Astrocyte (in vitro differentiated cells and primary cell): ENCODE measurements around the gene KIAA0513. TPM values are rescaled to one million over a fixed set of nuclear protein-coding genes. Genes with fewer than 3 reads are reported as not detected.

Source experiments
- DNase-seq: peaks from one replicate; pipeline ENCODE4 v3.0.0-alpha.2; 2010; ENCODE audit warnings: low read depth
- FAIRE-seq: peaks from 2 replicates; lab custom pipeline; 2011; peaks lifted over from hg19 to GRCh38; lab: Jason Lieb, UNC
- H2AFZ ChIP-seq: 2 replicates; pipeline ENCODE4 v1.6.0; 2012; ENCODE audit warnings: low read depth, low read length, inconsistent platforms
- H3K27ac ChIP-seq: 2 replicates; pipeline ENCODE4 v1.5.1; 2011; ENCODE audit warnings: low read depth, low read length, inconsistent platforms
- H3K27me3 ChIP-seq: 2 replicates; pipeline ENCODE4 v1.6.0; 2011; ENCODE audit warnings: low read length, inconsistent platforms; ENCODE audit not compliant: insufficient read depth
- H3K36me3 ChIP-seq: 2 replicates; pipeline ENCODE4 v1.5.1; 2011; ENCODE audit warnings: low read length, inconsistent platforms; ENCODE audit not compliant: insufficient read depth
- H3K4me1 ChIP-seq: 2 replicates; pipeline ENCODE4 v1.5.1; 2011; ENCODE audit warnings: low read length, inconsistent platforms; ENCODE audit not compliant: insufficient read depth
- H3K4me2 ChIP-seq: 2 replicates; pipeline ENCODE4 v1.6.0; 2012; ENCODE audit warnings: low read length, inconsistent platforms
- H3K4me3 ChIP-seq: 2 replicates; pipeline ENCODE4 v1.5.1; 2011; ENCODE audit warnings: low read depth, mild to moderate bottlenecking, low read length, inconsistent platforms; ENCODE audit not compliant: insufficient read depth
- H3K79me2 ChIP-seq: 2 replicates; pipeline ENCODE4 v1.6.0; 2012; ENCODE audit warnings: mild to moderate bottlenecking, low read length, inconsistent platforms; ENCODE audit not compliant: insufficient read depth
- H3K9ac ChIP-seq: 2 replicates; pipeline ENCODE4 v1.6.0; 2012; ENCODE audit warnings: mild to moderate bottlenecking, low read length, inconsistent platforms
- H3K9me3 ChIP-seq: 2 replicates; pipeline ENCODE4 v1.5.1; 2012; ENCODE audit warnings: low read depth, mild to moderate bottlenecking, low read length, inconsistent platforms; ENCODE audit not compliant: insufficient read depth
- H4K20me1 ChIP-seq: 2 replicates; pipeline ENCODE4 v1.6.0; 2012; ENCODE audit warnings: low read length, inconsistent platforms; ENCODE audit not compliant: insufficient read depth
- H3K27ac Mint-ChIP-seq: one replicate; pipeline ENCODE4 v1.8.0; 2021; ENCODE audit warnings: mild to moderate bottlenecking, mixed read lengths; ENCODE audit not compliant: unreplicated experiment
- H3K27me3 Mint-ChIP-seq: one replicate; pipeline ENCODE4 v1.8.0; 2021; ENCODE audit warnings: low read depth, mixed read lengths; ENCODE audit not compliant: unreplicated experiment
- H3K36me3 Mint-ChIP-seq: one replicate; pipeline ENCODE4 v1.8.0; 2021; ENCODE audit warnings: low read depth, mixed read lengths; ENCODE audit not compliant: unreplicated experiment
- H3K4me1 Mint-ChIP-seq: one replicate; pipeline ENCODE4 v1.8.0; 2021; ENCODE audit warnings: low read depth, mixed read lengths; ENCODE audit not compliant: unreplicated experiment
- H3K4me3 Mint-ChIP-seq: one replicate; pipeline ENCODE4 v1.8.0; 2021; ENCODE audit warnings: mild to moderate bottlenecking, moderate library complexity, mixed read lengths; ENCODE audit not compliant: unreplicated experiment
- H3K9me3 Mint-ChIP-seq: one replicate; pipeline ENCODE4 v1.8.0; 2021; ENCODE audit warnings: mild to moderate bottlenecking, mixed read lengths; ENCODE audit not compliant: unreplicated experiment
- CTCF ChIP-seq: IDR thresholded peaks from 2 replicates; pipeline ENCODE4 v1.5.1; 2011; ENCODE audit warnings: low read depth, mild to moderate bottlenecking, inconsistent platforms, low read length, moderate library complexity; ENCODE audit not compliant: insufficient read depth
- EZH2 ChIP-seq: IDR thresholded peaks from 2 replicates; pipeline ENCODE4 v1.6.1; 2012; ENCODE audit warnings: mild to moderate bottlenecking, low read length, inconsistent platforms; ENCODE audit not compliant: insufficient read depth
- total RNA-seq: library from RNA; stranded (reverse); gene quantifications from 2 replicates; pipeline ENCODE4 v1.2.1, GENCODE V29; 2021

Gene KIAA0513
- total RNA-seq, 1 donor from 2014 or later: 7.5 TPM

- Histone ChIP-seq H3K27me3 (no peaks in the 10 kb centered on the region), H3K9ac (no peak overlapping the region), H3K79me2 (no peaks in the 10 kb centered on the region), H3K9me3 (no peaks in the 10 kb centered on the region), H3K4me3 (no peak overlapping the region), H3K36me3 (no peaks in the 10 kb centered on the region), H3K4me1 (no peaks in the 10 kb centered on the region), H3K27ac (no peak overlapping the region), H2AFZ (no peak overlapping the region), H3K4me2 (no peak overlapping the region), H4K20me1 (peaks cover 6% of the 10 kb centered on the region)
- Mint-ChIP-seq H3K4me3 (no peak overlapping the region), H3K27ac (no peak overlapping the region), H3K27me3 (peaks cover 36% of the 10 kb centered on the region), H3K9me3 (no peaks in the 10 kb centered on the region), H3K4me1 (peaks cover 7% of the 10 kb centered on the region), H3K36me3 (peaks cover 28% of the 10 kb centered on the region)
- FAIRE-seq (no peak), DNase-seq (no peak)
- TF ChIP-seq CTCF (no peak), EZH2 (no peak)
These were observed 51.4 kb downstream of the KIAA0513 start for GRCh38 chr16:85078952-85079351.

DNA sequence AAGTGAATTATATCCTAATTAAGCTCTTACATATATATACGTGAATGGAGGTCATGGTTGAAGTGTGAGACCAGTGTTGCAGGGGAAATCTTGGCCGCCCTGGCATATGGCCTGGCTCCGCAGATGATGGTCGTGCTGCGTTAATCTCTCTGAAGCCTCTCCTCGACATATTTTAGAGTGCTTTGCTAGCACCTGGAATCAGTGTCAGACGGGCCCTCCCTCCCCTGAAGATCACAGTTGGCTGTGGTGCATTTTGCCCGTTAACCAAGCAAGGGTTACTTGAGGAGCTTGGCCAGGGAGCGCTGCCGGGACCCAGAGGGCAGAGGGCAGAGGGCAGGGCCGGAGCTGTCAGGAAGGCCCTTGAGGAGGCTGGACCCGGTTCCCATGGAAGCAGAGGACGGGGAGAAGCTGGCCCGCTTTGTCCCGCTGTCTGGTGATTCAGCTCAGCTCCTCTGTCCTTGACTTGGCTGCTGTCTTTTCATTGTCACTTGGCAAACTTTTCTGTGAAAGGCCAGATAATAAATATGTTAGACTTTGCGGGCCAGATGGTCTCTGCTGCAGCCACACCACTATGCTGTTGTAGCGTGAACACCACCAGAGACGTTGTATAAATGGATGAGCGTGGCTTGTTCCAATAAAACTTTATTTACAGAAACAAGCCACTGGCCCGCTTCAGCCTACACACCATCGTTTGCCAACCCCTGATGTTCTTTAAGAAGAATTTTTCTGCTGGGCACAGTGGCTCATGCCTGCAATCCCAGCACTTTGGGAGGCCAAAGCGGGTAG lies 52.4 kb downstream of the KIAA0513 start:
- Histone ChIP-seq H3K79me2 (no peaks in the 10 kb centered on the region), H3K4me1 (no peaks in the 10 kb centered on the region), H2AFZ (no peak overlapping the region), H3K4me3 (no peak overlapping the region), H3K27ac (no peak overlapping the region), H3K36me3 (no peaks in the 10 kb centered on the region), H3K4me2 (no peak overlapping the region), H3K9ac (no peak overlapping the region), H3K27me3 (no peaks in the 10 kb centered on the region), H4K20me1 (peaks cover 6% of the 10 kb centered on the region), H3K9me3 (no peaks in the 10 kb centered on the region)
- H3K4me1 Mint-ChIP-seq: peaks cover 7% of the 10 kb centered on the region
- no peak for DNase-seq
- H3K4me3 Mint-ChIP-seq: no peak overlapping the region
- H3K36me3 Mint-ChIP-seq: peaks cover 23% of the 10 kb centered on the region
- no peak overlapping the region for H3K27ac Mint-ChIP-seq
- no peak for FAIRE-seq
- no peaks in the 10 kb centered on the region for H3K9me3 Mint-ChIP-seq
- H3K27me3 Mint-ChIP-seq: peaks cover 38% of the 10 kb centered on the region
- TF ChIP-seq CTCF (no peak), EZH2 (no peak)

DNA sequence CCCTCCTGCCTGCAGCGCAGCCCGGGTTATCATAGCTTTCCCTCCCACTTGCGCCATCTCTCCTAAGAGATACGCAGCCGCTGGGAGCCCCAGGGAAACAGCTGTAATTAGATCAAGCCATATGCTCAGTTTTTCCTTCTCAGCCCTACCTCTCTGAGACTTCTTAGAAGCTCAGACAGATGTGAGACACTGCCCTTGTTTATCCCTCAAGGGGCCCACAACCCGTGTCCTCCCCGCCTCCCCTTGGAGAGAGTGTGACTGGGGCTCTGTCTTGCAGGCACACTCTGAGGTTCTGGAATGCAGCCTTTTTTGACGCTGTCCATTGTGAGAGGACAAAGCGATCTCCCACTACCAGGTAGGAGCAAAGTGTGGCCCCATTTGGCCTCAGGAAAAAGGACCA lies 53.4 kb downstream of the KIAA0513 start:
- FAIRE-seq (no peak), DNase-seq (no peak)
- Histone ChIP-seq H3K36me3 (no peaks in the 10 kb centered on the region), H3K27me3 (no peaks in the 10 kb centered on the region), H3K27ac (no peak overlapping the region), H3K4me3 (no peak overlapping the region), H3K79me2 (no peaks in the 10 kb centered on the region), H3K4me2 (no peak overlapping the region), H2AFZ (no peak overlapping the region), H3K4me1 (no peaks in the 10 kb centered on the region), H4K20me1 (peaks cover 6% of the 10 kb centered on the region), H3K9me3 (no peaks in the 10 kb centered on the region), H3K9ac (no peak overlapping the region)
- Mint-ChIP-seq H3K27ac (no peak overlapping the region), H3K36me3 (peaks cover 20% of the 10 kb centered on the region), H3K9me3 (peaks cover 2% of the 10 kb centered on the region), H3K27me3 (peaks cover 41% of the 10 kb centered on the region), H3K4me1 (peaks cover 7% of the 10 kb centered on the region), H3K4me3 (no peak overlapping the region)
- no peak for TF ChIP-seq EZH2
- no peak for TF ChIP-seq CTCF
